Measurements from ENCODE around the gene PPP1R3D. TPM values are rescaled to one million over a fixed set of nuclear protein-coding genes. Genes with fewer than 3 reads are reported as not detected.

Gene PPP1R3D
- total and polyA plus RNA-seq, 9 of the 15 experiments (the other 6 are each of a cell fraction or from before 2014, with no cell fraction given): 0.35 to 3.3 (median 1.8) TPM

- TF ChIP-seq MBD2 (IDR thresholded peaks at IDR 0.05; ENCODE audit: borderline replicate concordance, low read depth) (peak; percentile 12; the same call in 1 of the 2 replicates), ZNF316 (IDR thresholded peaks at IDR 0.05) (0 out of 2 replicates have a peak, but pooled peaks have one; percentile 27), SAP30 (IDR thresholded peaks at IDR 0.05; ENCODE audit: borderline replicate concordance, insufficient read depth, low read depth, low read length, poor library complexity, severe bottlenecking) (peak; percentile 33), RFX1 (IDR thresholded peaks at IDR 0.05) (no peak), YBX1 (IDR thresholded peaks at IDR 0.05) (no peak), TFAP4 (CRISPR knock-in tag; IDR thresholded peaks at IDR 0.05; ENCODE audit: borderline replicate concordance) (peak; percentile 50; the same call in 1 of the 2 replicates), CBFB (CRISPR knock-in tag; IDR thresholded peaks at IDR 0.05) (no peak), XRCC4 (IDR thresholded peaks at IDR 0.05; ENCODE audit: extremely low read depth, insufficient read depth, insufficient read length) (no peak), POLR2AphosphoS5 (IDR thresholded peaks at IDR 0.05; ENCODE audit: control insufficient read depth, insufficient read depth, low read depth, low read length) (peak; percentile 38), POLR2AphosphoS2 (IDR thresholded peaks at IDR 0.05; ENCODE audit: low read length) (no peak), SMC3 (conservative IDR thresholded peaks at IDR 0.05; ENCODE audit: insufficient read depth, low read depth, low read length) (no peak), ZNF121 (CRISPR knock-in tag; conservative IDR thresholded peaks at IDR 0.05) (no peak), ZNF274 (IDR thresholded peaks at IDR 0.05; ENCODE audit: borderline replicate concordance, low read depth, low read length) (no peak), MYNN (IDR thresholded peaks at IDR 0.05) (no peak), MYNN (CRISPR knock-in tag; IDR thresholded peaks at IDR 0.05) (no peak), TRIM24 (IDR thresholded peaks at IDR 0.05) (peak in 1 of 2 experiments; percentile 39; a peak in 1 of 4 replicates), MAZ (CRISPR knock-in tag; conservative IDR thresholded peaks at IDR 0.05 in 1 of 2, IDR thresholded peaks at IDR 0.05 in 1 of 2) (peak; percentile 43 to 88; a peak in 3 of 4 replicates), HMG20B (CRISPR knock-in tag; IDR thresholded peaks at IDR 0.05) (no peak)
- TF ChIP-seq, protein P1, sequence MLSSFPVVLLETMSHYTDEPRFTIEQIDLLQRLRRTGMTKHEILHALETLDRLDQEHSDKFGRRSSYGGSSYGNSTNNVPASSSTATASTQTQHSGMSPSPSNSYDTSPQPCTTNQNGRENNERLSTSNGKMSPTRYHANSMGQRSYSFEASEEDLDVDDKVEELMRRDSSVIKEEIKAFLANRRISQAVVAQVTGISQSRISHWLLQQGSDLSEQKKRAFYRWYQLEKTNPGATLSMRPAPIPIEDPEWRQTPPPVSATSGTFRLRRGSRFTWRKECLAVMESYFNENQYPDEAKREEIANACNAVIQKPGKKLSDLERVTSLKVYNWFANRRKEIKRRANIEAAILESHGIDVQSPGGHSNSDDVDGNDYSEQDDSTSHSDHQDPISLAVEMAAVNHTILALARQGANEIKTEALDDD (IDR thresholded peaks at IDR 0.05): no peak
- TF ChIP-seq, protein P2, sequence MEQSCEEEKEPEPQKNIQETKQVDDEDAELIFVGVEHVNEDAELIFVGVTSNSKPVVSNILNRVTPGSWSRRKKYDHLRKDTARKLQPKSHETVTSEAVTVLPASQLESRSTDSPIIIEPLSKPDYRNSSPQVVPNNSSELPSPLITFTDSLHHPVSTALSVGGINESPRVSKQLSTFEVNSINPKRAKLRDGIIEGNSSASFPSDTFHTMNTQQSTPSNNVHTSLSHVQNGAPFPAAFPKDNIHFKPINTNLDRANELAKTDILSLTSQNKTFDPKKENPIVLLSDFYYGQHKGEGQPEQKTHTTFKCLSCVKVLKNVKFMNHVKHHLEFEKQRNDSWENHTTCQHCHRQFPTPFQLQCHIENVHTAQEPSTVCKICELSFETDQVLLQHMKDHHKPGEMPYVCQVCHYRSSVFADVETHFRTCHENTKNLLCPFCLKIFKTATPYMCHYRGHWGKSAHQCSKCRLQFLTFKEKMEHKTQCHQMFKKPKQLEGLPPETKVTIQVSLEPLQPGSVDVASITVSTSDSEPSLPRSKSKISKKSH (CRISPR knock-in tag; IDR thresholded peaks at IDR 0.05): no peak
These were observed at the start of gene PPP1R3D, which contains the start of gene FAM217B (continued) for GRCh38 chr20:59940129-59940955.
